Sigmoid colon (tissue), 7 donors: Measurements from ENCODE around the gene NOX4. TPM values are rescaled to one million over a fixed set of nuclear protein-coding genes. Genes with fewer than 3 reads are reported as not detected.
"Not testable (repeated sequence)": the region's sequence is repeated elsewhere in the genome, so short reads cannot be mapped to it uniquely, and the experiment has no call there.

Experiments used
- DNase-seq: peaks from one replicate; pipeline ENCODE4 v3.0.0-alpha.2; 2019
- H3K27ac ChIP-seq, 4 donors: fragments of 200-600 bp; sonication (generic); one replicate each; pipeline ENCODE4 v1.5.1; 2016 to 2019; ENCODE audit warnings: mild to moderate bottlenecking in 1 of 4
- H3K27me3 ChIP-seq, 3 donors: fragments of 200-600 bp; sonication (generic); one replicate each; pipeline ENCODE4 v1.5.1; 2019; ENCODE audit warnings: mild to moderate bottlenecking in 1 of 3
- H3K36me3 ChIP-seq, 4 donors: fragments of 200-600 bp; sonication (generic); one replicate each; pipeline ENCODE4 v1.5.1; 2016 to 2019
- H3K4me1 ChIP-seq, 4 donors: fragments of 200-600 bp; sonication (generic); one replicate each; pipeline ENCODE4 v1.5.1; 2017 to 2019
- H3K4me3 ChIP-seq, 4 donors: fragments of 200-600 bp; sonication (generic); one replicate each; pipeline ENCODE4 v1.5.1; 2017 to 2019; ENCODE audit warnings: mild to moderate bottlenecking in 2 of 4, moderate library complexity in 1 of 4
- H3K9me3 ChIP-seq, 4 donors: fragments of 200-600 bp in 3 of 4; sonication (generic) in 3 of 4; one replicate each; pipeline versions ENCODE4 v1.5.1 to v1.6.1; 2013 to 2019
- EP300 ChIP-seq, 4 donors: sonication (generic); formaldehyde crosslinking; IDR thresholded peaks; one replicate each; pipeline ENCODE4 v1.6.1; 2017; ENCODE audit warnings: antibody characterized with exemption in 4 of 4
- POLR2A ChIP-seq, 2 donors: fragments of 450-650 bp; IDR thresholded peaks; one replicate each; pipeline ENCODE4 v1.6.1; 2016; ENCODE audit warnings: antibody characterized with exemption in 2 of 2, mild to moderate bottlenecking in 2 of 2, moderate library complexity in 2 of 2
- POLR2AphosphoS5 ChIP-seq, 4 donors: sonication (generic); formaldehyde crosslinking; IDR thresholded peaks; one replicate each; pipeline ENCODE4 v1.6.1; 2017; ENCODE audit warnings: antibody characterized with exemption in 4 of 4
- WGBS, 2 donors: extraction: QIAGEN DNeasy Blood & Tissue Kit; methylation state at CpG; one replicate each; pipeline ENCODE4 v1.1.7; 2013; 5-methylcytosine and 5-hydroxymethylcytosine counted together
- intact Hi-C: fragments of 100-400 bp; cut with DNase I; formaldehyde crosslinking; loops from one replicate; pipeline ENCODE4 v1.15.1; 2023
- polyA plus RNA-seq, 3 donors: library from polyadenylated mRNA; stranded (reverse); fragments of 200-250 nt; gene quantifications; one replicate each; pipeline ENCODE4 v1.2.3, GENCODE V29; 2013
- total RNA-seq, 4 donors: library from RNA; depleted of rRNA; stranded (reverse); fragments of >200 nt; gene quantifications; one replicate each; pipeline ENCODE4 v1.1.0, GENCODE V29; 2016
- TF ChIP-seq, protein P1 (sequence below), 4 experiments: fragments of 450-650 bp in 3 of 4; fragments of 200-600 bp in 1 of 4; IDR thresholded peaks; one replicate each; pipeline ENCODE4 v1.5.1; 2016 to 2019; ENCODE audit warnings: antibody characterized with exemption in 4 of 4, mild to moderate bottlenecking in 3 of 4, moderate library complexity in 2 of 4
- donor health status: healthy with polysubstance abuse.
- donor health status: Bipolar disorder and iron deficiency.
- donor health status: healthy.

The NOX4 gene
- total and polyA plus RNA-seq, 7 donors = under 0.01 to 36.3 (median 10.9) TPM; not detected in 1

DNA sequence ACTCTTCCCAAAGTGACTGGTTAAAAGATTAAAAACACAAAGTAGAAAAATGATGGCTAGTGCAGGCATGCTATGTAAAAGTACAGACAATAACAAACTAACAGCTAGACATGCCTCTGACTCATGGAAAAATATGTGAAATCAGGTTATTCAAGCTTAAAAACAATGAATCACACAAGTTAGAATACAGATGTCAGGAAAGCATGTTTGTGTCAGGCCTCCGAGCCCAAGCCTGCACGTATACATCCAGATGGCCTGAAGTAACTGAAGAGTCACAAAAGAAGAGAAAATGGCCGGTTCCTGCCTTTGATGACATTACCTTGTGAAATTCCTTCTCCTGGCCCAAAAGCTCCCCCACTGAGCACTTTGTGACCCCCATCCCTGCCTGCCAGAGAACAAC lies 110.1 kb downstream of the NOX4 start:
- DNase-seq = no peak
- no peaks in the 10 kb centered on the region for H3K36me3 ChIP-seq
- H3K9me3 ChIP-seq = no peaks in the 10 kb centered on the region
- H3K4me3 ChIP-seq = no peak overlapping the region
- peaks cover 0 to 10% (median 3%) of the 10 kb centered on the region in 4 donors for H3K4me1 ChIP-seq
- H3K27me3 ChIP-seq = no peaks in the 10 kb centered on the region
- no peak for TF ChIP-seq POLR2A (IDR thresholded peaks at IDR 0.05)
- intact Hi-C loops = no loop called here
- 72 to 89% methylated on average over 3 of the region's 3 CpGs for WGBS, 2 donors
- peak overlapping the region in 2 of 4 donors; percentile 14 to 38 for H3K27ac ChIP-seq

DNA sequence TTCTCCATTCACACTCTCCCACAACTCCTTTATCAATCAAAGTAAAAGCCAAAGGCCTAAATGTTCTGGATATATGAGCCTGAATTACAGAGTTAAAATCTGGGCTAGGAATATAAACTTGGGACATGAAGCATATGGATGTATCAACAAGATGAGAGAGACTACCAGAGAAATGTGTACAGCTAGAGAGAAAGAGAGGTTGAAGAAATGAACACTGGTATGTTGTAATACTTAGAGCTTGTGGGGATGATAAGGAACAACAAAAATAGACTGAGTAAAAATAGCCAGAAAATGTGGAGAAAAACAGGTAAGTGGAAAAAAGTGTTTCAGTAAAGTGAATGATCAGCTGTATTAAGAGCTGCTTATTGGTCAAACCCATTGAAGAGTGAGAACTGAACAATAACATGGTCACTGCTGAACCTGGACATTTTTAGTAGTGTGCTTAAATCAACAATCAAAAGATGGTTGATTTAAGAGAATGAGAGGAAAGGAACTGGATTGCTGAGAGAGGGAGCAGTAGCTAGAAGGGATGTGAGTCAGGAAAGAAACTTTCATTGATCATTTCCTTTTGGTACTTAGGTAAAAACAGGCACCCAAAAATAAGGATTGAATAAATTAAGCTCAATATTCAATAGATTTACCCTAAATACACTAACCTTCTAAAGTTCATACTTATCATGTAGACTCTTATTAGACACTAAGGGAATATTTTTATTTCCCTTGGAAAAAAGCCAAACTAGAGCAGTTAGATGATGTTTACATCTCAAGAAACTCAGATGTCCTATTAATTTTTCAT lies 111.0 kb downstream of the NOX4 start:
- H3K9me3 ChIP-seq, H3K4me3 ChIP-seq, intact Hi-C loops, H3K36me3 ChIP-seq, H3K27me3 ChIP-seq, DNase-seq, H3K4me1 ChIP-seq: not testable (repeated sequence)
- peak overlapping the region in 1 of 4 donors; percentile 38 for H3K27ac ChIP-seq

DNA sequence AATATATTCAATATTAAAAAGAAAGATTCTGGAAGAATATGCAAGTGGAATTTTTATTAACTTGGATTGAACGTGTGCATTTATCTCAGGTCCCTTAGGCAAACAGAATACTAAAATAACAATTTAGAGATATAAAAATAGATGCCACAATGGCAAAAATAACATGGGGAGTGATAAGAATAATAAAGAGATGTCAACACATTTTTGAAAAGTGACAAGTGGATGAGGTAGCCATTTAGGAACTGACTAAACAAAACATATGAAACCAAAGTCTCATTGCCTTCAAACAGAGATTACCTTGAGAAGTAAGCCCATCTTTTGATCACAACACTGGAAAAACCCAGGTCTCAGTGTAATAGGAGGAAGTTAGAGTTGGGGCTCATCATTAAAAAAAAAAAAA lies 112.2 kb downstream of the NOX4 start:
- H3K36me3 ChIP-seq, H3K4me3 ChIP-seq, DNase-seq, intact Hi-C loops, H3K27ac ChIP-seq, H3K9me3 ChIP-seq, H3K27me3 ChIP-seq, H3K4me1 ChIP-seq: not testable (repeated sequence)
- 75 to 76% methylated on average over 1 of the region's 1 CpG for WGBS, 2 donors

DNA sequence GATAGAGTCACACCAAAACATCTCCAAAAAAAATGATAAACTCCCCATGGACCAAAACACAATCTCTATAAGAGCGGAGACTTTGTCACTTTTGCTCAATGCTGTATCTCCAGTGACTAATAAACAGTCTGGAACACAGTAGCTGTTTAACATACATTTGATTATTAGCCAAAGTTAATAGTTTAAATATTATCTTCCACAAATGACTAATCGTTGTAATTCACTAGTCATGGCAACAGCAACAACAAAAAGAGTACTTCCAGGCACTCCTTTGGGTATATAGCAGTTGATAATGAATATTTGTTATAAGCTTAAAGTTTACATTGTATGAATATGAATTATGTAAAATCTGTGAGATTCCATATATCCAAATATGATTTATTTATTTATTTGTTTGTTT lies 121.8 kb downstream of the NOX4 start:
- 88 to 90% methylated on average over 2 of the region's 2 CpGs for WGBS, 2 donors
- H3K9me3 ChIP-seq, H3K27ac ChIP-seq: not testable (repeated sequence)

DNA sequence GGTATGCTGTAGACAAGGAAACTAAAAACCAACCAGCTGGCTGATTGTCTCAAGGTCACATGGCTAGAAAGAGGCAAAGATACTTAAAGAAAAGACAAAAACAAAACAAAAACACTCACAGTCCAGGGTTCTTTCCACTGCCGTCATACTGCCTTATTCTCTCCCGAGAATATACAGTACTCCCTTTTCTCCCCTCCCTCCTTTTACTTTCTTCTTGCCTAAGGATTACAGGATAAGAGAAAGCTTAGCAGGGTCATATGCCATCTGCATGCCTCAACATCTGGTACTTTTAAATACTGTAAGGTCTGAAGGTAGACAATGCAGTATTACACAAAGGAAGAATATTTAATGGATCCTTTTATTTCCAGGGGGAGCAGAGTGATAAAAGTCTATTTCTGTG lies 126.3 kb downstream of the NOX4 start:
- H3K27me3 ChIP-seq, H3K27ac ChIP-seq, intact Hi-C loops, H3K4me1 ChIP-seq, H3K9me3 ChIP-seq, H3K4me3 ChIP-seq, DNase-seq, H3K36me3 ChIP-seq: not testable (repeated sequence)
- WGBS, 2 donors = 82 to 87% methylated on average over 2 of the region's 2 CpGs

More for the DNA sequence above, 121.8 kb downstream of the NOX4 start:
- H3K36me3 ChIP-seq, H3K4me3 ChIP-seq, DNase-seq, H3K27me3 ChIP-seq, H3K4me1 ChIP-seq, intact Hi-C loops: not testable (repeated sequence)

DNA sequence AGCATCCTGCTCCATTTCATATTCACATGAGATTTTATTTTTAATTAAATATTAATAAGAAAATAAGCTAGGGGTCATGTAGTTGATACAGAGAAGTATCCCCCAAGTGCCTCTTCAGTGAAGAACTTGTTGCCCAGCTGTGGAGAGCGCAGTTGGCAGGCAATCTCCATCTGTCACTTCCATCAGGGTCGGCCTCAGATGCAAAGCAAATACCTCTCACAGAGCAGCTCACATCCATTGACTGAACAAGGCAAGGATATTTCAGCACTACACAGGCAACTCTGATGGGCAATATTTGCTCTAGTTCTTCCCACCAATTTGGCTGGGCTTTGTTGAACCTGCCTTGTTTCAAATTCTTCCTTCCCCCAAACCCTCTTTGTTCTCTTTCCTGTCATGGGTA lies 129.4 kb downstream of the NOX4 start:
- no peaks in the 10 kb centered on the region for H3K36me3 ChIP-seq
- no peak overlapping the region for H3K27ac ChIP-seq
- no peaks in the 10 kb centered on the region for H3K9me3 ChIP-seq
- TF ChIP-seq POLR2A (IDR thresholded peaks at IDR 0.05) (no peak), EP300 (IDR thresholded peaks at IDR 0.05) (no peak)
- 88 to 91% methylated on average over 2 of the region's 2 CpGs for WGBS, 2 donors
- no peak for DNase-seq
- no peak overlapping the region for H3K4me3 ChIP-seq
- intact Hi-C loops = no loop called here
- no peaks in the 10 kb centered on the region for H3K27me3 ChIP-seq
- H3K4me1 ChIP-seq = no peaks in the 10 kb centered on the region

DNA sequence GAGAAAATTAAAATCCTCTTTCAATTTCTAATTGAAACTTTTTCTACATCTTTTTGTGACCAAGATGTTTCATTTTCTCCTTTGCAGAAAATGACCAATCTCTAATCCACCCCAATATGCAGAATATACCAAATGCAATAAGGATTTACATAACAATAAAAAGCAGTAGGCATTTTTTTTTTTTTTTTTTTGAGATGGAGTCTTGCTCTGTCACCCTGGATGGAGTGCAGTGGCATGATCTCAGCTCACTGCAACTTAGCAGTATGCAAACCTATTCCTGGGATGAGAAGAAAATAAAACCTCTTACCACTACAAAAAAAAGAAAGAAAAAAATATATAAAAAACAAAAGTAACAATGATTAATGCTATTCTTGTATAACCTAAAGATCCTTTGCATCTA lies 132.0 kb downstream of the NOX4 start:
- H3K36me3 ChIP-seq, H3K4me3 ChIP-seq, H3K9me3 ChIP-seq, H3K4me1 ChIP-seq, DNase-seq, H3K27me3 ChIP-seq, H3K27ac ChIP-seq, intact Hi-C loops: not testable (repeated sequence)

DNA sequence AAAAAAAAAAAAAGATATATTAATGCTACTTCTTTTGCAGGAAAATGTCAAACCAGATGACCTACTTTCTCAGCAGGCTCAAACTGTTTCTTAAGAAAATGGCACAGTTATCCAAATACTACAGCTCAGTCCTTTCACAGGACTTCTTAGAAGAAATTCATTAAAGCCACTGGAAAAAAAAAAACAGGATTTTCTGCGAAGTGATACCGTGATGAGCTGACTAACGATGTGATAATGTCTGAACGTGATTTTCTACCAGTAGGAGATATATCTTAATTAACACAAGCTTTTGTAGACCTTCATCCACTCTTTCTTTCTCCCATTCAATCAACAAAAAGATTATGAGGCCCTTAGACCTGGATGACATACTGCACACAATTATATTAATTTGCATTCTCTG lies 132.4 kb downstream of the NOX4 start:
- Histone ChIP-seq H3K27ac (no peak overlapping the region), H3K4me1 (no peaks in the 10 kb centered on the region), H3K9me3 (no peaks in the 10 kb centered on the region), H3K27me3 (no peaks in the 10 kb centered on the region), H3K36me3 (no peaks in the 10 kb centered on the region), H3K4me3 (no peak overlapping the region)
- TF ChIP-seq POLR2AphosphoS5 (IDR thresholded peaks at IDR 0.05) = no peak
- WGBS, 2 donors = 75 to 84% methylated on average over 4 of the region's 4 CpGs
- intact Hi-C loops = no loop called here
- no peak for DNase-seq

DNA sequence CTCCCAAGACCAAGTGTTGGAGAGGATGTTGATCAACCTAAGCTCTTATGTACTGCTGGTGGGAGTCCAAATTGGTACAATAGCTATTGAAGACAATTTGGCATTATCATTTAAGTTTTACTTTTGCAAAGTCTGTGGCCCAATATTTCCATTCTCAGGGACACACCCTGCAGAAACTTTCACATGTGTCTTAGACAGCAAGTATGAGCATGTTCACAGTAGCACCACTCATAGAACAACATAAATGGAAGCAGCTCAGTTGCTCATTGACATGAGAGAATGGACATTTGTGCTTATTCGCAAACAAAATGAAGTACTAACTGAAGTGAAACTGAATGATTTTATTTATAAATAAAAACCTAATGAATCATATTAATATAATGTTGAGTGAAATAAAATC lies 135.5 kb downstream of the NOX4 start:
- TF ChIP-seq, protein P1, sequence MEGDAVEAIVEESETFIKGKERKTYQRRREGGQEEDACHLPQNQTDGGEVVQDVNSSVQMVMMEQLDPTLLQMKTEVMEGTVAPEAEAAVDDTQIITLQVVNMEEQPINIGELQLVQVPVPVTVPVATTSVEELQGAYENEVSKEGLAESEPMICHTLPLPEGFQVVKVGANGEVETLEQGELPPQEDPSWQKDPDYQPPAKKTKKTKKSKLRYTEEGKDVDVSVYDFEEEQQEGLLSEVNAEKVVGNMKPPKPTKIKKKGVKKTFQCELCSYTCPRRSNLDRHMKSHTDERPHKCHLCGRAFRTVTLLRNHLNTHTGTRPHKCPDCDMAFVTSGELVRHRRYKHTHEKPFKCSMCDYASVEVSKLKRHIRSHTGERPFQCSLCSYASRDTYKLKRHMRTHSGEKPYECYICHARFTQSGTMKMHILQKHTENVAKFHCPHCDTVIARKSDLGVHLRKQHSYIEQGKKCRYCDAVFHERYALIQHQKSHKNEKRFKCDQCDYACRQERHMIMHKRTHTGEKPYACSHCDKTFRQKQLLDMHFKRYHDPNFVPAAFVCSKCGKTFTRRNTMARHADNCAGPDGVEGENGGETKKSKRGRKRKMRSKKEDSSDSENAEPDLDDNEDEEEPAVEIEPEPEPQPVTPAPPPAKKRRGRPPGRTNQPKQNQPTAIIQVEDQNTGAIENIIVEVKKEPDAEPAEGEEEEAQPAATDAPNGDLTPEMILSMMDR (IDR thresholded peaks at IDR 0.05) = no peak
- TF ChIP-seq EP300 (IDR thresholded peaks at IDR 0.05) = no peak
- no peak for TF ChIP-seq POLR2AphosphoS5 (IDR thresholded peaks at IDR 0.05)
- TF ChIP-seq POLR2A (IDR thresholded peaks at IDR 0.05) = no peak
- intact Hi-C loops = no loop called here
- no peak overlapping the region for H3K4me3 ChIP-seq

DNA sequence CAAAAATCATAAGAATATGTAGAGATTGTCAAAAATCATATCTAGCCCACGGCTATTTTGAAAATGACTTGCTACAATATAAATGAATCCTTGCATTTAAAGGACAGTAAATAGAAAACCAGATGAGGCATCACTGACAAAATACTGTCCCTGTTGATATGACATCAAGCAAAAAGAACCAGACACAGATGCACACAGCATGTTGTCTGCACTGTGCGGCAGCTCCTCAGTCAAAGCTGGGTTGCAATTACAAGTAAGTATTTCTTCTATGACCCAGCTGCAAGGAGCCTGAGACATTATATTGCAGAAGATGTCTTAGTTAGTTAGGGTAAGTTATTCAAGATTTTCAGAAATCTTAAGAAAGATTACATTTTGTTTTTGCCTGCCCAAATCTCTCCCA lies 136.7 kb downstream of the NOX4 start:
- H3K4me1 ChIP-seq, H3K27ac ChIP-seq, intact Hi-C loops, DNase-seq, H3K9me3 ChIP-seq, H3K36me3 ChIP-seq, H3K27me3 ChIP-seq, H3K4me3 ChIP-seq: not testable (repeated sequence)
- WGBS, 2 donors = 92 to 93% methylated on average over 2 of the region's 2 CpGs

More for the DNA sequence above, 135.5 kb downstream of the NOX4 start:
- H3K27me3 ChIP-seq = no peaks in the 10 kb centered on the region
- H3K36me3 ChIP-seq = no peaks in the 10 kb centered on the region
- DNase-seq = no peak
- H3K4me1 ChIP-seq = no peaks in the 10 kb centered on the region
- WGBS, 2 donors = 97 to 99% methylated on average over 1 of the region's 1 CpG
- no peaks in the 10 kb centered on the region for H3K9me3 ChIP-seq
- H3K27ac ChIP-seq = no peak overlapping the region
